PC-3 (cell line): ENCODE results near the gene MZT2B.
"Not testable (repeated sequence)": the region's sequence is repeated elsewhere in the genome, so short reads cannot be mapped to it uniquely, and the experiment has no call there.

Experiments used
- CTCF ChIP-seq: fragments of 300-600 bp; sonication (generic); conservative IDR thresholded peaks from 2 replicates; pipeline ENCODE4 v1.5.1; 2017; ENCODE audit warnings: antibody characterized with exemption, low read depth, mild to moderate bottlenecking, low read length
- EZH2 ChIP-seq: fragments of 300-600 bp; sonication (generic); IDR thresholded peaks from one replicate; pipeline ENCODE4 v1.6.1; 2017; ENCODE audit warnings: antibody characterized with exemption, mild to moderate bottlenecking, low read length; ENCODE audit not compliant: unreplicated experiment
- EZH2phosphoT487 ChIP-seq: fragments of 300-600 bp; sonication (generic); IDR thresholded peaks from 2 replicates; pipeline ENCODE4 v1.6.1; 2018; ENCODE audit warnings: mild to moderate bottlenecking, antibody characterized with exemption, low read length, borderline replicate concordance

GRCh38 chr2:130207051-130207450, 25.0 kb downstream of the MZT2B start:
- not testable (repeated sequence) for TF ChIP-seq EZH2, CTCF, EZH2phosphoT487
